ENCODE results near the gene NEK3. TPM values are rescaled to one million over a fixed set of nuclear protein-coding genes. Genes with fewer than 3 reads are reported as not detected.

NEK3 gene
- total and polyA plus RNA-seq, 2 donors from 2014 or later, result 17.4 to 21.1 TPM

DNA sequence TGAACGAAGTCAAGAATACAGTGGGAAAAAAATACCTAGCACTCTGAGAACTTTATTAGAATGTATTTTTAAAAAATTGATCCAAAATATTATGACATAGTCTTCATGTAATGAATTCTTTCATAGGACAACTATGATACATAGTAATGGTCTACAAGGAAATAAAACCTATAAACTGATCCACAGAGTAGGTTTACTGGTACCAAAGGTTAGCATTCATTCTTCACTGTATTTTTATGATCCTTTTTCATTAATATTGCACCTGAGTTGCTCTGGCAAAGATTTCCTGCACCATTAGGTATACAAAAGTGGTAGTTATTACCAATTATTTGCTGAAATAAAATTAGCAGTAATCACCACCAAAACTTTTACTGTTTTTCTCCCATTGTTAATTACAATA is 4.2 kb downstream of the NEK3 start:
- no peak overlapping the region for H3K4me3 ChIP-seq (ENCODE audit: low read length in 3 of 3)
- H3K4me1 ChIP-seq (ENCODE audit: control insufficient read depth in 2 of 3, insufficient read depth in 2 of 3, low read depth in 1 of 3, low read length in 3 of 3), result peaks cover 0 to 8% (median 2%) of the 10 kb centered on the region in 3 donors
- peaks cover 0 to 15% (median 5%) of the 10 kb centered on the region in 3 donors for H3K36me3 ChIP-seq (ENCODE audit: control insufficient read depth in 2 of 3, insufficient read depth in 3 of 3, low read length in 3 of 3)
- DNase-seq, result no peak
- no peak overlapping the region for H3K27ac ChIP-seq (ENCODE audit: low read depth in 2 of 2, low read length in 2 of 2)
- H3K9ac ChIP-seq (ENCODE audit: low read length in 3 of 3), result no peak overlapping the region
- H3K9me3 ChIP-seq (ENCODE audit: control insufficient read depth in 2 of 3, insufficient read depth in 1 of 3, low read length in 3 of 3), result no peaks in the 10 kb centered on the region
- intact Hi-C loops (cut with DNase I), result no loop called here
- no peak for FAIRE-seq
- H3K27me3 ChIP-seq (ENCODE audit: control insufficient read depth, insufficient read depth, low read length), result no peaks in the 10 kb centered on the region
- TF ChIP-seq, protein P1, sequence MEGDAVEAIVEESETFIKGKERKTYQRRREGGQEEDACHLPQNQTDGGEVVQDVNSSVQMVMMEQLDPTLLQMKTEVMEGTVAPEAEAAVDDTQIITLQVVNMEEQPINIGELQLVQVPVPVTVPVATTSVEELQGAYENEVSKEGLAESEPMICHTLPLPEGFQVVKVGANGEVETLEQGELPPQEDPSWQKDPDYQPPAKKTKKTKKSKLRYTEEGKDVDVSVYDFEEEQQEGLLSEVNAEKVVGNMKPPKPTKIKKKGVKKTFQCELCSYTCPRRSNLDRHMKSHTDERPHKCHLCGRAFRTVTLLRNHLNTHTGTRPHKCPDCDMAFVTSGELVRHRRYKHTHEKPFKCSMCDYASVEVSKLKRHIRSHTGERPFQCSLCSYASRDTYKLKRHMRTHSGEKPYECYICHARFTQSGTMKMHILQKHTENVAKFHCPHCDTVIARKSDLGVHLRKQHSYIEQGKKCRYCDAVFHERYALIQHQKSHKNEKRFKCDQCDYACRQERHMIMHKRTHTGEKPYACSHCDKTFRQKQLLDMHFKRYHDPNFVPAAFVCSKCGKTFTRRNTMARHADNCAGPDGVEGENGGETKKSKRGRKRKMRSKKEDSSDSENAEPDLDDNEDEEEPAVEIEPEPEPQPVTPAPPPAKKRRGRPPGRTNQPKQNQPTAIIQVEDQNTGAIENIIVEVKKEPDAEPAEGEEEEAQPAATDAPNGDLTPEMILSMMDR (IDR thresholded peaks at IDR 0.05; ENCODE audit: borderline replicate concordance, extremely low read depth, insufficient read depth), result no peak

DNA sequence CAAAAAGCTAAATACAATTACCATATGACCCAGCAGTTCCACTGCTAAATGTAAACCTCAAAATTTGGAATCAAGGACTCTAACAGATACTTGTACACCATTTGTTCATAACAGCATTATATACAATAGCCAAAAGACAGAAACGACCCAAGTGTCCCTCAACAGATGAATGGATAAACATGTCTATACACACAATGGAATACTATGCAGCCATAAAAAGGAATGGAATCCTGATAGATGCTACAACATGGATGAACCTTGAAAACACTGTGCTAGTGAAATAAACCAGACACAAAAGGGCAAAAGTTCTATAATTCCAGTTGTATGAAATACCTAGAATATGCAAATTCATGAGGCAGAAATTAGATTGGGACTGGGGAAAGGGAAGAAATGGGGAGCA is 12.2 kb downstream of the NEK3 start:
- Histone ChIP-seq H3K9ac (ENCODE audit: low read length in 3 of 3) (no peak overlapping the region), H3K4me1 (ENCODE audit: control insufficient read depth in 2 of 3, insufficient read depth in 2 of 3, low read depth in 1 of 3, low read length in 3 of 3) (no peaks in the 10 kb centered on the region), H3K9me3 (ENCODE audit: control insufficient read depth in 2 of 3, insufficient read depth in 1 of 3, low read length in 3 of 3) (no peaks in the 10 kb centered on the region), H3K36me3 (ENCODE audit: control insufficient read depth in 2 of 3, insufficient read depth in 3 of 3, low read length in 3 of 3) (peaks cover 3 to 19% (median 12%) of the 10 kb centered on the region in 3 donors), H3K27ac (ENCODE audit: low read depth in 2 of 2, low read length in 2 of 2) (no peak overlapping the region), H3K27me3 (ENCODE audit: control insufficient read depth, insufficient read depth, low read length) (no peaks in the 10 kb centered on the region), H3K4me3 (ENCODE audit: low read length in 3 of 3) (no peak overlapping the region)
- FAIRE-seq, result no peak
- TF ChIP-seq, protein P1 (IDR thresholded peaks at IDR 0.05; ENCODE audit: borderline replicate concordance, extremely low read depth, insufficient read depth), result no peak
- intact Hi-C loops (cut with DNase I), result no loop called here
- no peak for DNase-seq

DNA sequence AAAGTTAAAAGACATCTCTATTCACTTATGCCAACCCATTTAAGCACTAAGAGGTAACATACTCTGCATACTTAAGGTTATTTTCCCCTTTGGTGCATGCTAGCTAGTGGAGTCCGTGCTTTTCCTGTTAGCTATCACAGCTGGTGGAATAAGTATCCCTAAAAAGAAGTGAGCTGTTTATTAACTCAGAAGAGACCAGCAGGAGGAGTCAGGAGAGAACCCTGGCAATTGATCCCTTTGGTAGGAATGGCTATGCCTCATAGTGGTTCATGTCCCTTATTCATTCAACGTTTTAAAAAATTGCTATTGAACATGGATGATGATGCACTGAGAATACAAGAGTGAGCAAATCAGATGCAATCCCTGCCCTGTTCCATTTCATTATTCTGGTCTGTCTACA is 18.1 kb downstream of the NEK3 start:
- no peak overlapping the region for H3K27ac ChIP-seq (ENCODE audit: low read depth in 2 of 2, low read length in 2 of 2)
- H3K4me1 ChIP-seq (ENCODE audit: control insufficient read depth in 2 of 3, insufficient read depth in 2 of 3, low read depth in 1 of 3, low read length in 3 of 3), result no peaks in the 10 kb centered on the region
- no peaks in the 10 kb centered on the region for H3K27me3 ChIP-seq (ENCODE audit: control insufficient read depth, insufficient read depth, low read length)
- TF ChIP-seq, protein P1 (IDR thresholded peaks at IDR 0.05; ENCODE audit: borderline replicate concordance, extremely low read depth, insufficient read depth), result no peak
- FAIRE-seq, result no peak
- H3K4me3 ChIP-seq (ENCODE audit: low read length in 3 of 3), result no peak overlapping the region
- H3K9me3 ChIP-seq (ENCODE audit: control insufficient read depth in 2 of 3, insufficient read depth in 1 of 3, low read length in 3 of 3), result no peaks in the 10 kb centered on the region
- intact Hi-C loops (cut with DNase I), result no loop called here
- no peak overlapping the region for H3K9ac ChIP-seq (ENCODE audit: low read length in 3 of 3)
- peaks cover 0 to 7% (median 4%) of the 10 kb centered on the region in 3 donors for H3K36me3 ChIP-seq (ENCODE audit: control insufficient read depth in 2 of 3, insufficient read depth in 3 of 3, low read length in 3 of 3)
- no peak for DNase-seq

DNA sequence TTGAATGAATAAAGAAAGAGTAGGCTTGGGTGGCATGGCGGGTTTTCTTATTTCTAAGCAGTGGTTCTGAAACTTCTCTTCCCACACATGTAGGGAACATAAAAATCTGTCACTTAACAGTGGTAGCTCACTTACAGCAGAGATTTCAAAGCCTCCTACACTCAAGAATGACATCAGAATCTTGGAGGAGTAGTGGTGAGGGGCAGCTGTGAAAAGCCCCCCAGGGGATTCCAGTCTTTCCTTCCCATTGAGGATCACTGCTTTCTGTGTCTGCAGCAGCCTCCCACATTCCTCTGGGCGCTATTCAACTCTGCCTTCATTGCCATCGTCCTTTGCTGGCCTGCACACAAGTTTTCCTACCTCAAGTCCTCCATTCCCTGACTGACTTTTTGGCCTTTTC is 21.9 kb downstream of the NEK3 start:
- Histone ChIP-seq H3K36me3 (ENCODE audit: control insufficient read depth in 2 of 3, insufficient read depth in 3 of 3, low read length in 3 of 3) (peaks cover 3 to 17% (median 13%) of the 10 kb centered on the region in 3 donors), H3K9ac (ENCODE audit: low read length in 3 of 3) (no peak overlapping the region), H3K9me3 (ENCODE audit: control insufficient read depth in 2 of 3, insufficient read depth in 1 of 3, low read length in 3 of 3) (no peaks in the 10 kb centered on the region), H3K27ac (ENCODE audit: low read depth in 2 of 2, low read length in 2 of 2) (no peak overlapping the region), H3K4me1 (ENCODE audit: control insufficient read depth in 2 of 3, insufficient read depth in 2 of 3, low read depth in 1 of 3, low read length in 3 of 3) (no peaks in the 10 kb centered on the region), H3K27me3 (ENCODE audit: control insufficient read depth, insufficient read depth, low read length) (no peaks in the 10 kb centered on the region), H3K4me3 (ENCODE audit: low read length in 3 of 3) (no peak overlapping the region)
- no peak for DNase-seq
- intact Hi-C loops (cut with DNase I), result no loop called here
- TF ChIP-seq, protein P1 (IDR thresholded peaks at IDR 0.05; ENCODE audit: borderline replicate concordance, extremely low read depth, insufficient read depth), result no peak
- no peak for FAIRE-seq

Measured in kidney (tissue), 14 donors.